ENCODE measurements around the gene TINCR.

DNA sequence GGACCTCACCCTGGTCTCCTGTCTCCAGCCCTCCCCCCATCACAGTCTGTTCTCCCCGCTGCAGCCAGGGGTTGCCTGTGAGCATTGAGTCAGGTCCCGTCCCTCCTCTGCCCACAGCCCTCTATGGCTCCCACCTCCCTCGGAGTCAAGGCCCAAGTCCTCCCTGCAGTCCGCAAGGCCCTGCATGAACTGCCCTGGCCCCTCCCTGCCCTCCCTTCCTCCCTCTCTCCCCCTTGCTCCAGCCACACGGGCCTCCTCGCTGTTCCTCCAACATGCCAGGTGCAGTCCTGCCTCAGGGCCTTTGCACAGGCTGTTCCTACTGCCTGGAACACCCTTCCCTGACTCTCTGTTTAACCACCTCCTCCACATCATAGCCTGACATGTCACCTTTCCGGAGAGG, 2.8 kb downstream of the TINCR start:
- TF ChIP-seq CTCF (IDR thresholded peaks at IDR 0.05) (no peak), EP300 (IDR thresholded peaks at IDR 0.05) (no peak)

Measured in ovary (tissue), 3 donors.